ENCODE results near the gene ST8SIA2. TPM values are rescaled to one million over a fixed set of nuclear protein-coding genes. Genes with fewer than 3 reads are reported as not detected.

Gene ST8SIA2
- total and polyA plus RNA-seq, 2 experiments from 2014 or later = 4.0 to 5.9 TPM

GRCh38 chr15:92506506-92506905 lies 112.8 kb downstream of the ST8SIA2 start:
- no peak overlapping the region for H3K27ac ChIP-seq
- H3K36me3 ChIP-seq = no peaks in the 10 kb centered on the region
- H3K9me3 ChIP-seq (ENCODE audit: low read depth) = no peaks in the 10 kb centered on the region
- no peaks in the 10 kb centered on the region for H3K4me1 ChIP-seq (ENCODE audit: low read depth)
- no peak for DNase-seq (ENCODE audit: low read depth in 1 of 2, low spot score in 1 of 2)
- no peaks in the 10 kb centered on the region for H3K27me3 ChIP-seq
- no peak for TF ChIP-seq CTCF (IDR thresholded peaks at IDR 0.05; ENCODE audit: low read depth, low read length)
- H3K4me3 ChIP-seq = no peak overlapping the region

DNA sequence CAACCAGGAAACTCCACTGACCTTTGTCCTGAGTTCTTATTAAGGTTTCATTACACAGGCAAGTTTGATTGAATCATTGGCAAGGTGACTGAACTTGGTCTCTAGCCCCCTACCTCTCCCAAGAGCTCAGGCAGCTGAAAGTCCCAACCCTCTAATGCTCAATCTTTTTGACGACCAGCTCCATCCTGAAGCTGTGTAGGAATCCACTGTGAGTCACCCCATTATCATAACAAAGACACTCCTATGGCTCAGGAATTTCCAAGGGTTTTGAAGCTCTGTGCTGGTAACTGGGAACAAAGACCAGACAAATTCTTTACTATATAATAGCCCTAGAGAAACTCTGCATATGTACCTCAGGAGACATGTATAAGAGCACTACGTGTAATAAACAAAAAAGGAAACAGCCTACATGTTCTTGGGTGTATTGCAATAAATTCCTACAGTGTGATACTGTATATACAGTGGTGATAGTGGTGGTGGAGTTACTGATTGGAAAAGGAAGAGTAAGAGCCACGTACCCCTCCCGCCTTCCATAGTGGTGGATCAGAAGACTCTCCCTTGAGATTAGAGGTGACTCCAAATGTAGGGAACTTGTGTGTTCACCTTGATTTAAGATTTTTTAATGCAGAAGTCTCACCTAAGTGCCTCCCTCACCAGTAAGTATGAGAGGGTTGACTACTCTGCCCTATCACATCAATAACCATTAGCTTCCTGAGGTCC lies 116.6 kb downstream of the ST8SIA2 start:
- Histone ChIP-seq H3K27ac (no peak overlapping the region), H3K9me3 (ENCODE audit: low read depth) (no peaks in the 10 kb centered on the region), H3K36me3 (no peaks in the 10 kb centered on the region), H3K27me3 (no peaks in the 10 kb centered on the region), H3K4me1 (ENCODE audit: low read depth) (no peaks in the 10 kb centered on the region), H3K4me3 (no peak overlapping the region)
- no peak for DNase-seq (ENCODE audit: low read depth in 1 of 2, low spot score in 1 of 2)
- no peak for TF ChIP-seq CTCF (IDR thresholded peaks at IDR 0.05; ENCODE audit: low read depth, low read length)

Data from cardiac muscle cell (in vitro differentiated cells and primary cell).